Spinal cord (tissue), 10 donors: Measurements from ENCODE around the gene KIF1C. TPM values are rescaled to one million over a fixed set of nuclear protein-coding genes. Genes with fewer than 3 reads are reported as not detected.

ENCODE experiments used
- DNase-seq, 6 donors: peaks; one replicate each; pipeline versions ENCODE4 v3.0.0 to v3.0.0-alpha.2; 2013 to 2015; ENCODE audit warnings: low spot score in 6 of 6, low read depth in 4 of 6
- H3K27ac ChIP-seq: one replicate; pipeline ENCODE4 v1.5.1; 2013; ENCODE audit warnings: low read depth, low read length, control low read depth
- H3K27me3 ChIP-seq: one replicate; pipeline ENCODE4 v1.6.1; 2013; ENCODE audit warnings: low read length; ENCODE audit not compliant: control insufficient read depth, insufficient read depth
- H3K36me3 ChIP-seq: one replicate; pipeline ENCODE4 v1.6.1; 2013; ENCODE audit warnings: low read length; ENCODE audit not compliant: control insufficient read depth, insufficient read depth
- H3K4me1 ChIP-seq: one replicate; pipeline ENCODE4 v1.6.1; 2013; ENCODE audit warnings: low read length; ENCODE audit not compliant: control insufficient read depth, insufficient read depth
- H3K4me3 ChIP-seq: one replicate; pipeline ENCODE4 v1.5.1; 2013; ENCODE audit warnings: low read depth, low read length, control low read depth
- H3K9me3 ChIP-seq: one replicate; pipeline ENCODE4 v1.6.1; 2013; ENCODE audit warnings: low read length; ENCODE audit not compliant: control insufficient read depth, insufficient read depth
- WGBS: methylation state at CpG from one replicate; pipeline ENCODE4 v1.1.5; 2013; ENCODE audit warnings: missing lambda C conversion rate; ENCODE audit not compliant: insufficient coverage; 5-methylcytosine and 5-hydroxymethylcytosine counted together
- polyA plus RNA-seq, 2 donors: library from polyadenylated mRNA; unstranded; fragments of 120-200 nt; gene quantifications; one replicate each; pipeline ENCODE4 v1.2.1, GENCODE V29; 2013; ENCODE audit not compliant: insufficient read length in 2 of 2
- total RNA-seq, 2 donors: library from RNA; depleted of rRNA in 1 of 2; stranded (reverse); fragments of 120-200 nt in 1 of 2; fragments of >200 nt in 1 of 2; gene quantifications; one replicate each; pipeline versions ENCODE4 v1.2.3 to v1.2.4, GENCODE V29; 2013 to 2014
- donor health status: healthy.

Gene KIF1C
- total and polyA plus RNA-seq, 4 donors = 24.4 to 56.0 (median 47.0) TPM

DNA sequence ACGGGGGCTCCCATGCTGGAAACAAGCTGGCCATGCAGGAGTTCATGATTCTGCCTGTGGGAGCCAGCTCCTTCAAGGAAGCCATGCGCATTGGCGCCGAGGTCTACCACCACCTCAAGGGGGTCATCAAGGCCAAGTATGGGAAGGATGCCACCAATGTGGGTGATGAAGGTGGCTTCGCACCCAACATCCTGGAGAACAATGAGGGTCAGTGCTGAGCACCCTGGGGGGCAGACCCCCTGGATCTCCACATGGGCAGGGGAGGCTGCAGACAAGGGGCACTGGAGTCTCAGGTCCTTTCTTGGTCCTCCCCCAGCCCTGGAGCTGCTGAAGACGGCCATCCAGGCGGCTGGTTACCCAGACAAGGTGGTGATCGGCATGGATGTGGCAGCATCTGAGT is 42.7 kb upstream of the KIF1C start:
- H3K4me3 ChIP-seq = no peak overlapping the region
- H3K4me1 ChIP-seq = peaks cover 12% of the 10 kb centered on the region
- no peak for DNase-seq
- peaks cover 28% of the 10 kb centered on the region for H3K36me3 ChIP-seq
- H3K9me3 ChIP-seq = no peaks in the 10 kb centered on the region
- peaks cover 9% of the 10 kb centered on the region for H3K27me3 ChIP-seq
- WGBS = 96% methylated on average over 8 of the region's 8 CpGs
- H3K27ac ChIP-seq = no peak overlapping the region

DNA sequence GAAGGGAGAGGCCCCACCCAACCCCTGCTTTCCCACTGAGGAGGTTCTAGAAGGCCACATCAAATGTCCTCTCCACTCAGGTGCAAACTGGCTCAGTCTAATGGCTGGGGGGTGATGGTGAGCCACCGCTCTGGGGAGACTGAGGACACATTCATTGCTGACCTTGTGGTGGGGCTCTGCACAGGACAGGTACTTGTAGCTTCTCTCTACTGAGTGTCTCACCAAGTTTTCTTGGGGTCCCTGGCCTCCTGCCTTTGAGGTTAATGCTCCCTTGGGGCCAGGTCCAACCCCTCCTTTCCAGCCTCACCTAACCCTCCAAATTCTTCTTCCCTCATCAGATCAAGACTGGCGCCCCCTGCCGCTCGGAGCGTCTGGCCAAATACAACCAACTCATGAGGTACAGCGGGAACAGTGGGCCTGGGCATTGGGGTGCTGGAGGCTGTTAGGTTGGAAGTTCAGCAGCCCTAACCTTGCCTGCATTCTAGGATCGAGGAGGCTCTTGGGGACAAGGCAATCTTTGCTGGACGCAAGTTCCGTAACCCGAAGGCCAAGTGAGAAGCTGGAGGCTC is 41.2 kb upstream of the KIF1C start:
- no peak overlapping the region for H3K27ac ChIP-seq
- no peaks in the 10 kb centered on the region for H3K27me3 ChIP-seq
- no peak overlapping the region for H3K4me3 ChIP-seq
- DNase-seq = no peak
- 94% methylated on average over 6 of the region's 10 CpGs for WGBS
- H3K9me3 ChIP-seq = no peaks in the 10 kb centered on the region
- H3K36me3 ChIP-seq = peaks cover 37% of the 10 kb centered on the region
- H3K4me1 ChIP-seq = no peaks in the 10 kb centered on the region

DNA sequence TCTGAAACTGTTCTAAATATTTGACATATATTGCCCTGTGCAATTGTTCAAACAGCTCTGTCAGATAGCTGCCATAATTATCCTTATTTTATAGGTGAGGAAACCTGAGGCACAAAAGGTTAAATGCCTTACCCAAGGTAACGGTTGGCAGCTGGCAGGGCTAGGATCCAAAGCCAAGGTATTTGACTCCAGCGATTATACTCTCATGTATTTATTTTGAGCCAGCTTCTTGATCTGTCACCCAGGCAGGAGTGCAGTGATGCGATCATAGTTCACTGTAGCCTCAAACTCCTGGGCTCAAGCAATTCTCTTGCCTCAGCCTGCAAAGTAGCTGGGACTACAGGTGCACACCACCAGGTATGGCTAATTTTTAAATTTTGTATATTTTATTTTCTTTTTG is 39.6 kb upstream of the KIF1C start:
- Histone ChIP-seq H3K36me3 (peaks cover 37% of the 10 kb centered on the region), H3K27ac (no peak overlapping the region)
- DNase-seq = no peak

DNA sequence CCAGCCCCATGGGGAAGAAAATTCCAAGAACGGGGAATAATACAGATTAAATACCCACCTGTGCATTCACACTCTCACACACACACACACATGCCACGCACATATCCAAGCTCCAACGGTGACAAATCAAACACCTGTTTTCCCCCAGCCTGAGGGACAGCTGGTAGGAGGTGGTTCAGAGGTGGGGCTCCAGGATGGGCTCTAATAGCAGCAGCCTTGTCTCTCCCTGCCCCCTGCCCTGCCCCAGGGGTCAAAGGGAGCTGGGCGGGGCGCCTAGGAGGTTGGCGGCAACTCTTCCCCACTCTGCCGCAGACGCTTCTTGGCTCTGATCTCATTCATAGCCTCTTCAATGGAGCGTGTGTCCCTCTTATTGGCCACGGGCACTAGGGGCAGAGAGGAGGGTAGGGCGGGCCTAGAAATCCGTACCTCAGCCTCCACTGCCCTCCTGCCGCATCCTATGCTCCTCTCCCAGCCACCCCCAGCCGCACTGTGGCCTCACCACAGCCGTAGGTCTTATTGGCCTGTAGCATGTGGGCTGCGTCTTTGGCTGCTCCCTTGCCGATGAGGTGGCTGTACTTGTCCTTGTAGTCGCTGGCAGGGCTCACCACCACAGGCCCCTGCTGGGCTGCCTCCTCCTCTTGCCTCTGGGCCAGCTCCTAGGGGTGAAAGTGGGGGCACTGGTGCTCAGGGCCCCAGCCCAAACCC is 38.3 kb upstream of the KIF1C start:
- no peaks in the 10 kb centered on the region for H3K4me1 ChIP-seq
- 87% methylated on average over 14 of the region's 18 CpGs for WGBS

More for the DNA sequence above, 39.6 kb upstream of the KIF1C start:
- WGBS = 100% methylated on average over 3 of the region's 3 CpGs
- Histone ChIP-seq H3K27me3 (no peaks in the 10 kb centered on the region), H3K4me3 (no peak overlapping the region), H3K4me1 (no peaks in the 10 kb centered on the region), H3K9me3 (no peaks in the 10 kb centered on the region)

DNA sequence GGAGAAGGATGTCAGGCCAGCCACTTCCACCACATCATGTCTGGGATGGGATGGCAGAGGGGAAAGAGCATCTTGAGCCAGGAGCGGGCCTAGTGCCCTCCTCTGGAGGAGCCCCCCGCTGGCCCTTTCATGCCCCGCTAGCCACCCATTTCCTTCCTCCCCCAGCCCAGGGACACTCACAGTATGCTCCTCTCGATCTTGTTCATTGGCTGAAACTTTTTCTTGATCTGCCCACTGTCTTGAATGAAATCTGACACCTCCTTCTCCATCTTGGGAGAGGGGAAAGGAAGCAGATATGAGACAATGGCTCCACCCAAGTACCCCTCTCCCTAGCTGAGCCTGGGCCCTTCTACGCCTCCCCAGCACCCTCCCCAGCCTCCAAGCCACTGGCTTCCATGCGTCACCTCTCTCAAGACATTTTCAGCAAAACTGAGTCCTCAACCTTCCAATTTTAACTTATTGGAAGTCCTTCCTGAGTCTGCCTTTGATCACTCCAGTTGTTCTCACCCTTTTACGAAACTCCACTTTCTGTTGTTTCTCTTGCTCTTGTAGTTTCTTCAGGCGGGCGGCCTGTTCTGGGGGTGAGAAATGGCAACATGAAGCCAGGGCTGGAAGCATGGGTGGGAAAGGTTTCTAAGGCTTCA is 37.3 kb upstream of the KIF1C start:
- H3K4me1 ChIP-seq = no peaks in the 10 kb centered on the region
- H3K27ac ChIP-seq = no peak overlapping the region
- H3K36me3 ChIP-seq = peaks cover 45% of the 10 kb centered on the region
- DNase-seq = no peak
- H3K27me3 ChIP-seq = no peaks in the 10 kb centered on the region
- WGBS = 73% methylated on average over 8 of the region's 9 CpGs
- no peaks in the 10 kb centered on the region for H3K9me3 ChIP-seq
- no peak overlapping the region for H3K4me3 ChIP-seq

More for the DNA sequence above, 38.3 kb upstream of the KIF1C start:
- Histone ChIP-seq H3K9me3 (no peaks in the 10 kb centered on the region), H3K27ac (no peak overlapping the region), H3K36me3 (peaks cover 38% of the 10 kb centered on the region), H3K4me3 (no peak overlapping the region), H3K27me3 (no peaks in the 10 kb centered on the region)
- DNase-seq = no peak

DNA sequence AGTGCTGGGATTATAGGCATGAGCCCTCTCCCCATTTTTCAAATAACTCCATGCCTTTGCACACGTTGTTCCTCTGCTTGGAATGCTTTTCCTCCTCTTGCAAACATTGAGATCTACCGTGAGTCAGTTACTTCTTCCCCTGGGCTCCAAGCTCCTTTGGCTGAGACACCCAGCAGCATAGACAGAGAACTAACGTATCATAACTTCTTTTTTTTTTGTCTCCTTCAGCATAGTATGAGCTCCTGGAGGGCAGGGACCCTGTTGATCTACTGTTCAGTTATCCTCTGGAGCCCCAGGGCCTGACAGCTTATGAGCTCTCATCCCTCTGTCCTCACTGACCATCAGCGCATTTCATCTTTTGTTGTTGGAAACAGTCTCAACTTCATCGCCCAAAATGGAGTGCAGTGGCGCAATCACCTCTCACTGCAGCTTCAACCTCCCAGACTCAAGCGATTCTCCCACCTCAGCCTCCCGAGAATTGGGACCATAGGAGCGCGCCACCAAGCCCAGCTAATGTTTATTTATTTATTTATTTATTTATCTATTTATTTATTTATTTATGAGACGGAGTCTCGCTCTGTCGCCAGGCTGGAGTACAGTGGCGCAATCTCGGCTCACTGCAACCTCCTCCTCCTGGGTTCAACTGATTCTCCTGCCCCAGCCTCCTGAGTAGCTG is 32.3 kb upstream of the KIF1C start:
- Histone ChIP-seq H3K27ac (no peak overlapping the region), H3K36me3 (peaks cover 36% of the 10 kb centered on the region), H3K9me3 (no peaks in the 10 kb centered on the region), H3K27me3 (no peaks in the 10 kb centered on the region), H3K4me1 (peaks cover 37% of the 10 kb centered on the region), H3K4me3 (no peak overlapping the region)
- WGBS = 96% methylated on average over 6 of the region's 15 CpGs
- no peak for DNase-seq

DNA sequence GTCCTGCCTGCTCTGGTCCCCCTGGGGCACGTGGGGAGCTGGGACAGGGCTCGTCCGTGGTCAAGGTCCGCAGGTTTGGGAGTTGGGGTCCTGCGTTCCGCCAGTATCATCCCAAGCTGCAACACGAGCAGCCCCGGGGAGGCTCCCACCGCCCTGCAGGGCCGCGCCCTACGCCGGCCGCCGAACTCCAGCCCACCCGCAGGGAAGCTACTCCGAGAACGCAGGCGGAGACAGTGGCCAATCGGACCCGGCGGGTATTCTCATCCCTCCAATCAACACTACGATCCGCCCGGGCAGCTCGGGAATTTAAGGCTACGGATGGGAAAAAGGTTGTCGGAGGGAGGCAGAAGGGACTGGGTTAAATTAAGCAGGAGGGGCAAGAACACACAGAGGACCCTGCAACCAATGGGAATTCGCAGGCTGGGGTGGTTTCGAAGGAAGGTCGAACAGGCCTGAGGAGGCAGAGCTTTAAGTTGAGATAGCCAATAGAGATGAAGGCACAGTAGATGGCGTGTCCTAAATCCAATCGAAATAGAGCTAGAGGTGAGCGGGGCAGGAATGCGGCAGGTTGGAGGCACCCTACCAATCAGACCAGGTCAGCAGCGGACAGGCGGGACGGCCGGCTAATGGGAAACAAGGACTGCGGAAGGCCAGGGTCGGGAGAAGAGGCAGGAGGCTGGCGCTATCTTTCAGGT is 30.8 kb upstream of the KIF1C start:
- peaks cover 44% of the 10 kb centered on the region for H3K36me3 ChIP-seq
- H3K27me3 ChIP-seq = no peaks in the 10 kb centered on the region
- H3K4me1 ChIP-seq = peaks cover 37% of the 10 kb centered on the region
- H3K9me3 ChIP-seq = no peaks in the 10 kb centered on the region
- peak; percentile 96 to 100 (median 98) for DNase-seq
- peak overlapping the region; percentile 100 for H3K27ac ChIP-seq
- WGBS = 0% methylated on average over 35 of the region's 42 CpGs
- peak overlapping the region; percentile 97 for H3K4me3 ChIP-seq

DNA sequence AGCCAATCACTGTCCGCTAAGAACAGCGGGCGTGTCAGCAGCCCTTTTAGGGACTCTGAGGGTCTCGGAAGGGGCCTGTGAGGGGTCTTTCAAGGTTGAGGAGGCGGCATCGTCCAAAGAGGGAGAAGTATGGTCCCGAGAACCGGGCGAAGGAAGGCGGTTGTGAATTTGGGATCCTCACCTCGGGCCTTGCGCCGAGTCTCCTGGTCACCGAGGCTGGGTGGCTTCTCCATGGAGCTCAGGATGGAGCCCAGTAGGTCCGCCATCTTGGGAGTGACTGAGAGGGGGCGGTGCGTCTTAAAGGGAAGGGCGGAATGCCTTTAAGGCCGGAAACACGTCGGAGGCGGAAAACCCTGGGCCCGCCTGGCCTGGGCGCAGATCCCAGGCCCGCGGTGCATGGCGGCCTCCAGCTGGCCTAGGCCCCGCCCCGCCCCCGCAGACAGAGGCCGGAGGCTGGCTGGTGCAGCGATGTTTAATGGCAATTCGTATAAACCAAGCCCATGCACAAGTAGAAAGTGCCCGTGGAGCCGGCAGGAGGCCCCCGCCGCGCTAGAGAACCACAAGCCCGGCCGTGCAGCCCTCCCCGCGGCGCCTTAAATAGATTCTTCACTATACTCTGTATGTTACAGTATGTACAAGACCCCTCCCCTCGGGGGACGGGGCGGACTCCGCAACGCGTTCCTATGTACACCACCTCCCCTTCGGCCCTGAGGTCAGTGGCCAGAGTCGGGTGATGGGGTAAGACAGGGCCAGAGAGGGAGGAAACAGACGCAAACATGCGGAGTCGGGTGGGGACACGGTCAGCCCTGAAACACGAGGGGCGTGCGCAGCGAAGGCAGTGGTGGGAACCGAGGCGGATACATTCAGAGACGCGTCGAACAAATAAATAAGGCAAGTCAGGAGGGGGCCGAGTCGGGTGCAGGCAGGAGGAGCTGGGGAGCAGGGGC is 29.9 kb upstream of the KIF1C start, which contains the start of gene SPAG7:
TSS of gene SPAG7 (minus strand) at position 279 of the 947 bp plus-strand sequence. CDS start at position 266, 13 bp downstream.
- WGBS = 0% methylated on average over 49 of the region's 66 CpGs
- peak; percentile 92 to 100 (median 98) for DNase-seq

More for the DNA sequence above, 29.9 kb upstream of the KIF1C start, which contains the start of gene SPAG7:
- peaks cover 52% of the 10 kb centered on the region for H3K36me3 ChIP-seq
- H3K9me3 ChIP-seq = no peaks in the 10 kb centered on the region
- no peaks in the 10 kb centered on the region for H3K27me3 ChIP-seq
- H3K27ac ChIP-seq = peak within 1 kb of the TSS; percentile 100
- peaks cover 37% of the 10 kb centered on the region for H3K4me1 ChIP-seq
- peak within 1 kb of the TSS; percentile 97 for H3K4me3 ChIP-seq
